Middle frontal gyrus (tissue), 1 donor: Measurements from ENCODE around the gene NAV3.

ENCODE experiments used
- DNase-seq: peaks from one replicate; pipeline ENCODE4 v3.0.0-alpha.2; 2015; ENCODE audit warnings: low spot score; ENCODE audit errors: extremely low spot score

NAV3 gene

DNA sequence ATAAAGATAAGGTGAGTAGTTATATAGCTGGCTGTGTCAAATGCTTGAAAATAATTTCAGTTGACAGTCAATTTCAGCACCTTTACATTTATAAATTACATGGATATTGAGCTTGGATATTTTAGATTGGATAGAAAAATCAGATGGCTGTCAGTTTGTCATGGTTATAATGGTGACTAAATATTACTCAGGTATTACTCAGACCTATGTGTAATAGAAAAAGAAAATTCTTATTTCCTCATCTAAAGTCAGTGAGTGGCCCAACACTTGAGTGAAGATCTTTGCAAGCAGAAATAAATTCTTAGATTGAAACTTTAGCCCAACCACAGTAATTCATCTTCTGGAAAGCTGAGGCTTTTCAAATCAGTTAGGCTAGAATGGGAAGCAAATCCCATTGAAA is 354.4 kb downstream of the NAV3 start:
- DNase-seq: no peak

DNA sequence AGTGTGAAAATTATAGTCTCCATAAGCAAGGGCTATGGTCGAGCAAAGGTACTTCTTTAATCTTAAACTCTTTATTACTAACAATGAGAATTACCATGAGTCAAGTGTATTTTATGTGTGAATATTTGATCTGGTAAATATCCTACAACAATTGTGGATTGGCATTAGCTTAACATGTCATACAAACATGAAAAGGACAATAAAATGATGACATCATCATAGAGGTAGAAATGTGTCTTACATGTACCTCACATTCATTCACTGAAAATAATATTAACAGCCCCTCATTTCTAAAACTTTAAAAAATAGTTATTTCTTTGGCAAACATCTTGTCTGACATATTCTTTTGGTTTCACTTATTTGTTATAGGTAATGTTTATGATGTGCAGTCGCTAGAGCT is 355.0 kb downstream of the NAV3 start:
- no peak for DNase-seq

DNA sequence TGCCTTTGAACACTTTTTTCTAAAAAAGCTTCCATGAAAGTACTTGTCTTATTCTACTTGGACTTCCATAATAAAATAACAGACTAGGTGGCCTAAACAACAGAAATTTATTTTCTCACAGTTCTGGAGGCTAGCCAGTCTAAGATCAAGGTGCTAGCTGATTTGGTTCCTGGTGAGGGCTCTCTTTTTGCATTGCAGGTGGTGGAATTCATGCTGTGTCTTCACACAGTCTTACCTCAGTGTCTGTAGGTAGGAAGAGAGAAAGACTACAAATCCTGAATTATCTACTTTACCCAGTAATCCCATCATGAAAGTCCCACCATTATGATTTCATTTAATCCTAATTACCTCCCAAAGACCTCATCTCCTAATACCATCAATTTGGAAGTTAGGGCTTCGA is 356.0 kb downstream of the NAV3 start:
- DNase-seq: no peak

DNA sequence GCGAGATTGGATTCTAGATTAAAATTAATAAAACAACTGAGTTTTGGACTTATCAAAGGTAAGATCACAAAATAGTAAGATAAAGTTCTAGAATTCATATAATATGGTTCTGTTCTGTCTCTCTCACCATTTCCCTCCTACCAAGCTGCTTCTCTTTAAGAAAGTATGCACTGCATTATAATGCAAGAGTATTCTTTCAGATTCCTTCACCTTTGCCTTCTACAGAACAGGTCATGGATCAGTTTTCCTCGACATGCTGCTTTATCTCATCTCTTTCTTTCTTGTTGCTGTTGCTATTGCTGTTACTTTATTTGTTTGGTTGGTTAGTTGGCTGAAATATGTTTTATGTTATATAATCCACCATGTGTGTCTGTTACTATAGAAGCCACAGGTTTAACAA is 357.0 kb downstream of the NAV3 start:
- DNase-seq: no peak

DNA sequence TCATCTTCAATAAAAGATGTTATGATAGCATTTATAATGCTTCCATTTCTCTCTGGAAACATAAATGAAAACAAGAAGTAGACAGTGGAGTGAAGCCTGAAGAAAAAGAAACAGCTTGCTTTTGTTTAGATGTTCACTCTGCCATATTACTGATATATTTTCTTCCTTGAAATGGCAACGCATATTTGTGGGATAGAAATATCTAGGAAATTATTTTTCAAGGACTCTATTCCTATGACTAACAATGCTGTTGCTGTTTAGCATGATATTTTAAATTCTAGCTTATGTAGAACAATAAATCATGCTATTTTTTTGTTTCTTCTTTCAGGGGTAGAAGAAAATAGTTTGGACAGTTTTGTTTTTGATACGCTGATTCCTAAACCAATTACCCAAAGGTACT is 359.0 kb downstream of the NAV3 start:
- DNase-seq: no peak

DNA sequence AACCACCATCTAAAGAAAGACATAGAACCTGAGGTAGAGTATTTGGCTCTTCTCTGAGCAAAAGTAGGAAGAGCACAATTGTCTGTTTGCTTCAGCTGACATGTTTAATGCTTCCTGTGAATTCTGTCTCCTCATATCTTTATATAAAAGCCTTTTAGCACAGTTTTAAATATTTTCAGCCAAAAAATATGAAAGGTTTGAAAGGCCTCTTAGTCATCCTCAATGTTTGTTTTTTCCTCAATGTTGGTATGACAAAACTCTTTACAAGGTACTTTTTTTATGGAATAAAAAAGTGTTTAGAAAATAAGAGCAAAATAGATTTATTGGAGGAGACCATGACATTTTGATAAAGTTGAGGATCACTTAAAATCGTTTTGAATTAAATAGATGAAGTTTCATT is 360.9 kb downstream of the NAV3 start:
- no peak for DNase-seq

DNA sequence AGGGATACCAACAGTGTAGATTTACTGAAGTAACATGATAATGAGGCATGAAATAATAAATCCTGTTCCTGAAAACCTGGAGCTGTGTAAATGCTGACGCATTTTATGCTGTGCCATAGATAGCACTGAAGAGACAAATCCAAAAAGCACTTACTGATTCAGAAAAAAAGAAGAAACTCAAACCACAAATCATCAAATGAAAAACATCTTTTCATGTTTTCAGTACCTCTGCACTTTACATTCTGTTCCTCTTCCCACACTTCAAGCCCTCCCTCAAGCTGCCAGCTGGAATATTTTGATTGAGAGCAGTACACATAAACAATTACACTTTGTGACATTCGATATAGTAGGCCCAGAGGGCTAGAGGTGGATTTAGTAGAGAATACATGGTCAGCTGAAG is 362.3 kb downstream of the NAV3 start:
- DNase-seq: no peak

DNA sequence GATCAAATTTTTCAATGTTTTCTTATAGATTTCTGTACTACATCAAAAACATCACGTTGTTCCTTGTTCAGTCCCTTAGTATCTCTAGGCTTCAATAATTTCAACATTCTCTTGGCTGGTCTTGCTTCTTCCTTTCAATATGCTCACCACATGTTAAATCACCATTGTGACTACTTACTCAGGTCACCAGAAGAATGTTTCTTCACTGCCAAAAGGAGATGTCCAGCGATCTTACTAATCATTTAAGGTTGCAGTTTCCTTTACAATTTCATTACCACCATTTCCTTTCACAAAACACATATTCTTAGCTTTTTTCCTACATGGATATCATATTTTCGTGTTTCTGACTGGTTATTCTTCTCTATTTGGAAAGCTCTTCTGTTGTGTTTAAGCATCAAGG is 363.8 kb downstream of the NAV3 start:
- no peak for DNase-seq

DNA sequence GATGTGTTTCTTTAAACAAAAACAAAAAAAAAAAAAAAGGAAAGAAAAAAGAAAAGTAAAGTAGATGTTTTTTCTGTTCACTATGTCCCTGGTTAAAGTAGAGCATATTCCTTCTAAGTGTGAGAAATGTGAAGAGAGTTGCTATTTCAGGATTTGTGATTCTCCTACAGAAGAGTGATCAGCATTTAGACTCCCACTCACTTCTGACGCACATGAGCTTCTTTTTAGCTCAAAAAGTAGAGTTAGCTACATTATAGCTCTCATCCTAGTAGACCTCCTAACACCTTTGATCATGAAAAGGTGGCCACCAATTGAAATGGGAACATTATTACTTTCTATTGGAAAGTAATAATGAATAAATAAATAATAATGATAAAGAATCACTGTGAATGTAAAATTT is 368.2 kb downstream of the NAV3 start:
- DNase-seq: no peak

DNA sequence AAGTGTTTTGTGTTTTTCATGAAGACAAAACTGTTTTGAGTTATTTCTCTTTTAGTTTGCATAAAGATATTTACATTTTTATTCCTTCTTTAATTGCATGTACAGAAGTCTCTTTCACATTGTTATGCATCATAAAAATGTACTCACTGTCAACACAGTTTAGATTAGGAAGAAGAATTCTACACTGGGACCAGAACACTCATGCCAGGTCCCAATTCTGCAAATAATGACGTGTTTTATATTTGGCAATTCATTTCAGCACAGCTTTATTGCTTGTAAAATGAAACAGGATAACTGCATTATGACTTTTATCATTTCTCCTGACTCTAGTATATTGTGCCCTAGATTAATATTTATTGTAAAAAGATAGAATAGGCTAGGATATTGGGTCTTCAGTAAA is 369.2 kb downstream of the NAV3 start:
- no peak for DNase-seq

DNA sequence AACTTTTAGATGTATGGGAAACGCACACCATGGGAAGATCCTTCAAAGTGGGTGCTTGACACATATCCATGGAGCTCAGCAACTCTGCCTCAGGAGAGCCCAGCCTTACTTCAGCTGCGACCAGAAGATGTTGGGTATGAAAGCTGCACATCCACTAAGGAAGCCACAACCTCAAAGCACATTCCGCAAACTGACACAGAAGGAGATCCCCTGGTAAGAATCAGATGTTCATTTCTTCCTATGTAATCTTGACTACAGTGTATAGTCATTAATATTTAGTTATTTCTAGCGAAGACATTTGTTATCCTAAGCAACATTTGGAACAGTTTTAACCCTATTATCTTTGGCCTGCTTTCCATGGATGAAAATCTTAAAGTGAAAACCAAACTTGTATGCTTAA is 374.2 kb downstream of the NAV3 start:
- no peak for DNase-seq

DNA sequence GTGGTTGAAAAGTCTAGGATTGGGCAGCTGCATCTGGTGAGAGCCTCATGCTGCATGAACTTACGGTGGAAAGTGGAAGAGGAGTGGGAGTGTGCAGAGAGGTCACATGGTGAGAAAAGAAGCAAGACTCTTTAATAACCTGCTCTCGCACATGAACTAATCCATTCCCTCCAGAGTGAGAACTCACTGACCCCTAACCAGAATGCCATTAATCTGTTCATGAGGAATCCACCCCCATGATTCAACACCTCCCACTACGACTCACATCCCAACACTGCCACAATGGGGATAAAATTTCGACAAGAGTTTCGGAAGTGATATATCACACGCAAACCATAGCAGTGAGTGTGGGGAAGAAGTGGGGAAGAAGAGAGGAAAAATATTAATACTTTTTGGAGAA is 377.4 kb downstream of the NAV3 start:
- no peak for DNase-seq

DNA sequence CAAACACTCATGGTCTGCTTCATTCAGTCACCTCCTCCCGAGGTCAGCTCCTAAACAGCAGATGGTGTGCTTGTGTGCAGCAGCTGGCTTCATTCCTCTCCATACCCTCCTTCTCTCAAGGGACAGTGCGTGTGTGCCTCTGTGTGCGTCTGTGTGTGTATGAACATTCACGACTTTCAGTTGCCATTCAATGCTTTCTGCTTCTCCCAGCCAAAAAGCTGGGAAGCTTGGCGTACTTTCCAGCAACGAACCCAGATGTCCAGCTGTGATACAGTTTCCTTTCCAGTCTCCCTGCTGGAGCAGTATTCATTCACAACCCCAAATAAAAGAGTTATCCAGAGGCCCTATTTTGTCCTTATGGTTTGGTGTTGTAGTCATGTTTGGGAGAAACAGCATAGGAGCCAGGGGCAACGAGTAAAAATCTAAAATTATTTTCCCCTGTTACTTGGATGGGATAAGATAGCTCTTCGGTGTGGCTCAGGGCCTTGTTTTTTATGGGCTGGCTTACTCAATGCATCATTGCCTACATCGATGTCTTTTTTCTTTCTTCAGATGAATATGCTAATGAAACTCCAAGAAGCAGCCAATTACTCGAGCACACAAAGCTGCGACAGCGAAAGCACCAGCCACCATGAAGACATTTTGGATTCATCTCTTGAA is 379.3 kb downstream of the NAV3 start:
- DNase-seq: peak; percentile 47

DNA sequence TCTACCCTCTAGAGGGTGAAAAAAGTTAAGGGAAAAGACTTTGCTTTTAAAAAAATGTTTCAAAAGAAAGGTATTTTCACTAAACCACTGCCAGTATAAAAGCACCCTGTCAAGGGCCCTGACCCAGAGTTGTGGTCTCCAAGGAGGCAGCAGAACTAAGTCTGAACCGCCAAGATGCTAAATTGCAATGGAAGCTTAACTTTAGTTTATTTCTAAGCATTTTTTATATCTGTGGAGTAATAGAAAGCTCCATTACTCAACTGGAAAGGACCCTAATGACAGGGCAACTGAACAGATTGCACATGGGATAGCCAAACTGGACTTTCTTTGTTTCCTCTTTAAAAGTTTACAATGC is 379.8 kb downstream of the NAV3 start:
- DNase-seq: no peak

DNA sequence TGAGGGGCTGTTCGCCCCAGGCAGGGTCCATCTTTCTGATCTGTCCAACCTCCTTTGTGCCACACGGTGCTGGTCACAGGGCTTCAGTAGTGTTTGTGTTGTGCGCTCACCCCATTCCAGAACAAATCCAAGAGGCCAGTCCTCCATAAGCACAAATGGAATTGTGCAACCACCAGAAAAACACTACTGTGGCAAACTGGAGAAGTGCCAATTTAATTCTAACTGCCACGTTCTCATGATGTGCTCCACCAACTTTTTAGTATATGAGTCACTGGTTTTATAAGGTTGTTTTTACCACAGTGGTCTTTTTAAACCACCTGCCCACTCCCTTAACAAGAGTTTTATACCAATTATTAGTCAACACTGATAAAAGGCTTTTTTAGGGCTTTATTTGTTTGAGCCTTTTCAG is 380.2 kb downstream of the NAV3 start:
- no peak for DNase-seq

DNA sequence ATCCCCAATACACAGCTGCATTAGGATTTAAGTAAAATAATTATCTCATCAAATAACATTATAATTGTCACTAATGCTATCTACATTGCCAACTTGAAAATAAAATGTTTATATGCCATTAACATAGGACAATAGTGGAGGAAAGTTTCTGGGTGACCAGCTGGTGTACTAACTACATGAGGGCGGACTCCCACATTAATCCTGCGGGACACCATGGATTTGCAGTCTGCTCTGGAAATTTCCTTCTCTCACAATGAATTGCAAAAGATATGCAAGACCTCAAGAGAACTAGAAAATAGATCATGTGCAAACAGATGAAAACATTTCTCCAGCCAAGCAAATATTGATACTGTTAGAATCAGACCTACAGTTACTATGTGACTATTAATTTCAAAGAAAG is 390.1 kb downstream of the NAV3 start:
- no peak for DNase-seq

DNA sequence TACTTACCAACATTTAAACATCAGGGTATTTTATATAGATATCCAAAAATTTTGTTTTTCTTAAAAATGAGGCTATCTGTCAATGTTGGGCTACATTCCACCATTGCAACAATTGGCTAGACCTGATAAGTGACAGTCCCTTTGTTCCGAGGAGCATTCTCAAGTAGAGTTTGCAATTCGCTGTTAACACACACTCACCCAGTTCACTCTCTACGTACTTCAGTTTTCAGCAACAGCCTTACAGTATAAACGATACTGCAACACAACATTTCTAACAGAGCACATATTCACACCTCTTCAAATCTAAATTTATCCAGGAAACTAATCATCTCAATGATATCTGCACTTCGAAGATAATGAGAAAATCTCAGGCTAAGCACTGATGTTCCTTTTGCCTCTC is 393.5 kb downstream of the NAV3 start:
- no peak for DNase-seq

DNA sequence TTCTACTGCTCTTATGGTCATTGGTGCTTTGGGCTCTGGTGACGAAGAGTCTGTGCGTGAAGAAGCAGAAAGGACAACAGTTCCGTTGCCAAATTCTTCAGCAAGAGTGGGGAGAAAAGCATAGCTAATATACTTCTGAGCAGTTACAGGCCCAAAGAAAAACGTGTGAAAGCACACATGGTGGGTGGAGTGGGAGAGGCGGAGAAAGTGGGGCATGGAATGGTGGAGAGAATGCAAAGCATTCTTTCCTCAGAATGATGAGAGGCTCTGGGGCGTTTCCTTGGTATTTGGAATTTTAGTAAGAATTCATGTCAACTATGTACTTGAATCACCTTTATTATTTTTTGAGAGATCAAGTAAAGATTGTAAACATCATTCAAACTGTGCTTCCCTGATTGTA is 396.1 kb downstream of the NAV3 start:
- DNase-seq: peak; percentile 62

DNA sequence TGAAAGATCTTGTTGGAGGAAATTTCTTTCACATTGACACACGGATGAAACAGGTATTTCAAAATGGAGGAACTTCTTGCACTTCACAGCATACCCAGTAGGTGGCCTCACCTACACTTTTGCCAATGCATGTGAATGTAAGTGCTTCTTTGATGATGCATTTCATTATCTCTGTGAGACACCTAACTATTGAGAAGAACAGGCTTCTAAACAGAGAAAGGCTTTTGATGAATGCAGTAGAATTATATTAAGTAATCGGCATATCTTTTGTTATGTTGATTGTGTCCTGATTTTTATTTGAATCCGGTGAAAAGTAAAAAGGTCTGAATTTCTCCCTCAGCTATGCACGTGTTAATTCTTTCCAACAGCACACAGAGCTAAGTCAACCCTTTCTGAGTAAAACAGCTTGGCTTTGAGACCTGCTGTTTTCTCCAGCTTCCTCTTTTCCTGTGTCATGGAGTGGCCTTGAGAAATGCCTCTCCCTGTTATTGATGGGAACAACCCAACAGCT is 399.0 kb downstream of the NAV3 start:
- DNase-seq: no peak

DNA sequence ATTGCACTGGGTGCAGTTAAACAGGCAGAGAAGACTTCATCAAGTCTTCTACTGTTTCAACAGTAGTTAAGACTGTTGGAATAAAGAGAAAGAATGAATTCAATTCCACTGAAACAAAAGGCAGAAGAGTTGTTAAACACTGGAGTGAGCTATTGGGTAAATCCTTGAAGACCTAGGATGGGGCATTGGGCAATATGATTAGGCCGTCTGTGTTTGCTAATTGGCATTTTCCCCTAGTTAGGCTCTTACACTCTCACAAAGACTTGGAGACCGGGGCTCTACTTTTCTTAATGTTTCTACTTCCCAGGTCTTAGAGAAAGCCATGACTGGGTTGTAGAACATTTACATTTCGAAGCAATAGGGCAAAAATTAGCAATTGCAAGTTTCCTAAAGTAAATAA is 402.1 kb downstream of the NAV3 start:
- no peak for DNase-seq

DNA sequence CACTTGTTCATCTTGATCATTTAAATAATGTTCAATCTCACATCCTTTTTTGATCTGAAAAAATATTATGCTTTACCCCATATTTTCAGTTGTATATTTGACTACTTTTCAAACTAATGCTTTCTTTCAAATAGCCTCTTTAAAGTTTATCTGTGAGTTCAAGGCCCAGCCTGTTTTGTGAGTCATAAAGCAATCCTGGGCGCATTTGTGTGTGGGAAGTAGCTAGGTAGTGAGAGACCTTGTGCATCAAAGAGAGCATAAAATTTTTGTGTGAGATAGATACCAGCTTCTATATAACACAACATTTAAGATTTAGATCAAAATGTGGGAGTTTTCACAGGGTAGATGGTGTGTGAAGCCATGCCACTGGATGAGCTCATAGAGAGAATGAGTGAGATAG is 405.6 kb downstream of the NAV3 start:
- no peak for DNase-seq

DNA sequence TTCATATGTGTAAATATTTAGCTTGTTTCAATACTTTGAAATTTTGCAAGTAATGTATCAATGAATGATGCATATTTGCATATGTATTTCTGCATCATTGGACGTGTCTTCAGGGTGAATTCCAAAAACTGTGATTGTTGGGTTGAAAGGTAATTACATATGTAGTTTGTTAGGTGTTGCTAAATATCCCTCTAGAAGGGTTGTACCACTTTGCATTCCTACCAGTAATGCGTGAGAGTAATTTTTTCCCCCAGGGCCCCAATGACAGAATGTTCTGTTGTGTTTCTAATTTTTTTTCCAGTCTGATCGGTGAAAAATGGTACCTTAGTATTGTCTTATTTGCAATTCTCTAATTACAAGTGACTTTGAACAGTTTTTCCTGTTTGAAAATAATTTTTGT is 408.9 kb downstream of the NAV3 start:
- DNase-seq: no peak

DNA sequence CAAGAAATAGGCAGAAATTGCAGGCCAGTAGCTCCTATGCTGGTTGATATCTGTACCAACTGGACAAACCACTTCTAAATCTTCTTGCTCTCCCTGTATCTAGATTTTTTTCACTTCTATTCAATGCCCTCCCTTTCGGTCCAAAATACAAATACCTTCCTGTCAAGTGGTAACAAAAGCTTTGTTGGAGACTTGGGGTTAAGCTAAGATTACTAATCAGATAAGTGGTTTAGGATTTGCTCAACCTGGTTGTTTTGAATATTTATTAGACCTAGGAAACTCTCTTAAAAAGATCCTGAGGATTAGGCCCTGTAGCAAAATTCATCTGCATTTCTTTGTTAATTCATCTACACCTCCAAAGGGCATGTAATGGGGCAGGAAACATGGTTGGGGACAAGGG is 410.1 kb downstream of the NAV3 start:
- DNase-seq: no peak

DNA sequence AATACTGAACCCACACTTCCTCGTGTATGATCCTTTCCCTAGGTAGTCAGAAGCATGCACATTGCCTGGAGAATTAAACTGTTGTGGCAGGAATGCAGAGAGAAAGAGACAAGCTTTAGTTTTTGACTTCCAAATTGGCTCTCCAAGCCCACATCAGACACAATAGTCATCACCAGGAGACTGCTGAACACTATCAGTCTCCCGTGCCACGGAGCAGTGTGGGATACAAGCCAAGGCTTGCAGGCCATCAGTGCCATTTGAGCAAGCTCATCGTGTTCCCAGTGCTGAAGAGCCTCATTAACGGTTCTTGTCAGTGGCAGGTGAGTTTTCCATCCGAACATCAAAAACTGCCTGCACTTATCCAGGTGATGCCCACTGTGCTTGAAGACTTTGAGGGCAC is 410.8 kb downstream of the NAV3 start:
- no peak for DNase-seq
